GM12878 (cell line): ENCODE measurements around the gene PADI1. TPM values are rescaled to one million over a fixed set of nuclear protein-coding genes. Genes with fewer than 3 reads are reported as not detected.

ENCODE experiments used
- ATAC-seq: fragments of 200-7000 bp; cut with Tn5 transposase; 3 replicates; pipeline ENCODE4 v1.9.1; 2020; ENCODE audit warnings: mild to moderate bottlenecking, moderate library complexity
- BruUV-seq: library from RNA; stranded (reverse); fragments of 400-500 nt; replicated peaks from 2 replicates; lab custom pipeline; 2021; lab: Mats Ljungman, UMichigan
- CTCF ChIA-PET: fragments of 300-600 bp; sonication (Branson Sonifier 250); formaldehyde crosslinking; extraction: SDS; loops from one replicate; lab custom pipeline; 2021; ENCODE audit warnings: inconsistent platforms; lab: Yijun Ruan, JAX
- POLR2A ChIA-PET: fragments of 350-600 bp; formaldehyde crosslinking; extraction: SDS; loops from one replicate; lab custom pipeline; 2021; ENCODE audit warnings: inconsistent platforms; lab: Charles Lee
- RAD21 ChIA-PET: fragments of 300-600 bp; sonication (Branson Sonifier 250); formaldehyde crosslinking; loops from one replicate; lab custom pipeline; 2023; ENCODE audit warnings: antibody characterized with exemption; ENCODE audit not compliant: unreplicated experiment; lab: Charles Lee
- SMC1A ChIA-PET: fragments of 300-600 bp; sonication (Branson Sonifier 250); formaldehyde crosslinking; loops from one replicate; lab custom pipeline; 2023; ENCODE audit not compliant: unreplicated experiment, uncharacterized antibody; lab: Charles Lee
- DNase-seq: peaks from one replicate; pipeline ENCODE4 v3.0.0-alpha.2; 2011; ENCODE audit warnings: low read depth, low spot score
- FAIRE-seq: peaks from 3 replicates; lab custom pipeline; 2011; peaks lifted over from hg19 to GRCh38; lab: Jason Lieb, UNC
- H2AFZ ChIP-seq: 2 replicates; pipeline ENCODE4 v1.6.0; 2011; ENCODE audit warnings: low read depth, low read length, control low read depth; ENCODE audit not compliant: control insufficient read depth
- H3K27ac ChIP-seq: 2 replicates; pipeline ENCODE4 v1.5.1; 2011; ENCODE audit warnings: control low read depth; ENCODE audit not compliant: control insufficient read depth, insufficient read depth
- H3K27me3 ChIP-seq, 2 experiments: replicated peaks in 1 of 2; 2 replicates each; pipeline versions ENCODE4 v1.6.0 to v1.6.1; 2011; ENCODE audit warnings: low read length in 1 of 2; ENCODE audit not compliant: control insufficient read depth in 2 of 2, insufficient read depth in 2 of 2
- H3K36me3 ChIP-seq, 2 experiments: 2 replicates each; pipeline ENCODE4 v1.5.1; 2011; ENCODE audit warnings: low read length in 1 of 2; ENCODE audit not compliant: control insufficient read depth in 2 of 2, insufficient read depth in 2 of 2
- H3K4me1 ChIP-seq: 2 replicates; pipeline ENCODE4 v1.6.1; 2011; ENCODE audit warnings: mild to moderate bottlenecking, low read length, moderate library complexity, mixed read lengths; ENCODE audit not compliant: control insufficient read depth, insufficient read depth
- H3K4me2 ChIP-seq: 2 replicates; pipeline ENCODE4 v1.6.0; 2011; ENCODE audit warnings: control low read depth; ENCODE audit not compliant: control insufficient read depth, insufficient read depth
- H3K4me3 ChIP-seq: fragments of 200-600 bp; sonication (generic); 2 replicates; pipeline ENCODE4 v1.5.1; 2016
- H3K79me2 ChIP-seq: 2 replicates; pipeline ENCODE4 v1.6.0; 2011; ENCODE audit warnings: low read length; ENCODE audit not compliant: control insufficient read depth, insufficient read depth
- H3K9ac ChIP-seq: 2 replicates; pipeline ENCODE4 v1.8.0; 2011; ENCODE audit warnings: low read length, control low read depth, mixed read lengths; ENCODE audit not compliant: control insufficient read depth, insufficient read depth
- H3K9me3 ChIP-seq: replicated peaks from 3 replicates; pipeline ENCODE4 v1.5.1; 2011; ENCODE audit warnings: mild to moderate bottlenecking, low read length; ENCODE audit not compliant: control insufficient read depth, insufficient read depth
- H4K20me1 ChIP-seq: 2 replicates; pipeline ENCODE4 v1.6.0; 2011; ENCODE audit not compliant: control insufficient read depth, insufficient read depth
- BHLHE40 ChIP-seq, 2 experiments: fragments of 450-650 bp in 1 of 2; IDR thresholded peaks; 2 replicates each; pipeline ENCODE4 v1.6.1; 2011 to 2017; ENCODE audit warnings: low read depth in 2 of 2, borderline replicate concordance in 1 of 2, improper control_type of control experiment in 1 of 2, low read length in 1 of 2, mild to moderate bottlenecking in 1 of 2
- SRF ChIP-seq, 2 experiments: IDR thresholded peaks; 2 replicates each; pipeline ENCODE4 v1.6.1; 2011; ENCODE audit warnings: low read depth in 2 of 2, low read length in 2 of 2, mild to moderate bottlenecking in 1 of 2, moderate library complexity in 1 of 2
- TARDBP ChIP-seq: IDR thresholded peaks from 2 replicates; pipeline ENCODE4 v1.6.1; 2016; ENCODE audit warnings: borderline replicate concordance
- TCF3 ChIP-seq: IDR thresholded peaks from 2 replicates; pipeline ENCODE4 v1.6.1; 2012; ENCODE audit warnings: low read depth, mild to moderate bottlenecking, low read length, borderline replicate concordance; ENCODE audit not compliant: insufficient read depth
- ZNF274 ChIP-seq: IDR thresholded peaks from one replicate; pipeline ENCODE4 v1.8.0; 2011; ENCODE audit not compliant: insufficient read length, insufficient read depth
- WGBS: methylation state at CpG from one replicate; pipeline ENCODE4 v1.1.6; 2016; ENCODE audit warnings: low lambda C conversion rate; ENCODE audit not compliant: insufficient replicate concordance, insufficient coverage; ENCODE audit errors: missing lambda C conversion rate; 5-methylcytosine and 5-hydroxymethylcytosine counted together
- in situ Hi-C: fragments of 300-500 bp; cut with MboI; formaldehyde crosslinking; loops from 9 replicates; pipeline ENCODE4 v1.14.3; 2018; ENCODE audit warnings: mixed read lengths
- intact Hi-C: fragments of 100-400 bp; cut with micrococcal nuclease; formaldehyde crosslinking; loops from one replicate; pipeline ENCODE4 v1.14.2; 2022; ENCODE audit not compliant: unreplicated experiment
- polyA plus RNA-seq, 11 experiments: library from polyadenylated mRNA; depleted of rRNA in 4 of 11; unstranded in 6 of 11; stranded (reverse) in 5 of 11; fragments of >200 nt; fragmentation: Nextera tagmentation in 4 of 11; fragmentation: Illumina TruSeq in 1 of 11; extraction: Ambion mirVana in 4 of 11; extraction: Trizol in 1 of 11; gene quantifications; 1 replicate in 1 of 11; 2 replicates in 10 of 11; pipeline versions ENCODE4 v1.2.1 to v1.2.3, GENCODE V29; 2011 to 2016; ENCODE audit warnings: inconsistent platforms in 2 of 11, missing spikeins in 2 of 11, low read depth in 1 of 11
- total RNA-seq, 4 experiments: library from RNA; depleted of rRNA in 3 of 4; stranded (reverse); fragments of >200 nt in 3 of 4; fragmentation: Illumina TruSeq in 1 of 4; extraction: Trizol in 1 of 4; gene quantifications; 2 replicates each; pipeline versions ENCODE4 v1.2.1 to v1.2.3, GENCODE V29; 2013 to 2021

Gene PADI1
- total and polyA plus RNA-seq, 10 of the 15 experiments (the other 5 are each of a cell fraction or from before 2014, with no cell fraction given): 0.05 TPM; not detected in 9

GRCh38 chr1:17272646-17273045, 67.7 kb downstream of the PADI1 start:
- SMC1A ChIA-PET: interaction anchor here (1.0 to 2.1 kb wide), 4 partner anchors 9 to 33 kb away, joined by 3 to 5 read pairs (median 4); no protein-coding TSS in a partner anchor
- FAIRE-seq: no peak

GRCh38 chr1:17273096-17273495, 68.2 kb downstream of the PADI1 start:
- no TSS peak for BruUV-seq
- intact Hi-C loops (loop anchor here (10.0 kb wide), 1 partner anchor 218 kb away; the partner anchor contains the start of gene SDHB), in situ Hi-C loops (no loop called here)
- no peaks in the 10 kb centered on the region for H3K36me3 ChIP-seq
- no peak overlapping the region for H3K9ac ChIP-seq
- H3K4me2 ChIP-seq: no peak overlapping the region
- no peak for TF ChIP-seq TCF3
- TF ChIP-seq BHLHE40 (IDR thresholded peaks at IDR 0.05; ENCODE audit: borderline replicate concordance in 1 of 2, low read depth in 2 of 2, low read length in 1 of 2): no peak
- TF ChIP-seq SRF (IDR thresholded peaks at IDR 0.05; ENCODE audit: low read depth in 2 of 2, low read length in 2 of 2): no peak
- TF ChIP-seq TARDBP: no peak
- TF ChIP-seq ZNF274: no peak
- SMC1A ChIA-PET: interaction anchor here (1.7 to 2.1 kb wide), 3 partner anchors 10 to 148 kb away, joined by 4 to 6 read pairs (median 5); no protein-coding TSS in a partner anchor
- H4K20me1 ChIP-seq: no peaks in the 10 kb centered on the region
- no peaks in the 10 kb centered on the region for H3K27me3 ChIP-seq
- CTCF ChIA-PET: interaction anchor here (0.9 to 3.1 kb wide), 8 partner anchors 10 to 151 kb away, joined by 3 to 13 read pairs (median 4); no protein-coding TSS in a partner anchor
- RAD21 ChIA-PET: interaction anchor here (0.7 to 1.6 kb wide), 4 partner anchors 131 to 215 kb away, joined by 3 read pairs; no protein-coding TSS in a partner anchor
- POLR2A ChIA-PET: no interaction called here
- H3K79me2 ChIP-seq: no peaks in the 10 kb centered on the region
- no peak overlapping the region for H2AFZ ChIP-seq
- no peak for FAIRE-seq
- DNase-seq: no peak
- no peaks in the 10 kb centered on the region for H3K9me3 ChIP-seq
- H3K27ac ChIP-seq: no peak overlapping the region
- peaks cover 10% of the 10 kb centered on the region for H3K4me1 ChIP-seq
- WGBS: 83% methylated on average over 13 of the region's 13 CpGs
- H3K4me3 ChIP-seq: no peak overlapping the region
- no peak for ATAC-seq

More at GRCh38 chr1:17272646-17273045, 67.7 kb downstream of the PADI1 start:
- TF ChIP-seq TCF3: no peak
- no peaks in the 10 kb centered on the region for H3K36me3 ChIP-seq
- ChIA-PET POLR2A (no interaction called here), CTCF (interaction anchor here (0.8 to 1.2 kb wide), 8 partner anchors 8 to 148 kb away, joined by 3 to 4 read pairs (median 3); no protein-coding TSS in a partner anchor), RAD21 (interaction anchor here (1.4 to 1.6 kb wide), 2 partner anchors 150 to 212 kb away, joined by 3 read pairs; no protein-coding TSS in a partner anchor)
- H3K79me2 ChIP-seq: no peaks in the 10 kb centered on the region
- no peaks in the 10 kb centered on the region for H3K9me3 ChIP-seq
- no peak overlapping the region for H2AFZ ChIP-seq
- ATAC-seq: no peak
- H3K4me3 ChIP-seq: no peak overlapping the region
- intact Hi-C loops: loop anchor here (10.0 kb wide), 1 partner anchor 218 kb away; the partner anchor contains the start of gene SDHB
- H3K9ac ChIP-seq: no peak overlapping the region
- no peak overlapping the region for H3K27ac ChIP-seq
- no peaks in the 10 kb centered on the region for H3K27me3 ChIP-seq
- no TSS peak for BruUV-seq
- no peaks in the 10 kb centered on the region for H4K20me1 ChIP-seq
- in situ Hi-C loops: no loop called here
- WGBS: 34% methylated on average over 4 of the region's 4 CpGs
- H3K4me2 ChIP-seq: no peak overlapping the region
- no peak for DNase-seq
- peaks cover 10% of the 10 kb centered on the region for H3K4me1 ChIP-seq
